Stimulated activated CD8-positive, alpha-beta memory T cell treated with anti-CD3 and anti-CD28 coated beads, Interleukin-4, amount 100 ng/mL, for 24 hours (primary cell): ENCODE results near the gene RGS7.

Experiments
- DNase-seq: peaks from one replicate; pipeline ENCODE4 v3.0.0-alpha.2; 2020; ENCODE audit warnings: low read depth

The RGS7 gene

GRCh38 chr1:241356519-241357365 is at the start of gene RGS7:
TSS of gene RGS7 (minus strand) at chr1:241357205.
- DNase-seq: no peak

GRCh38 chr1:241406421-241406820 is 49.4 kb upstream of the RGS7 start:
- no peak for DNase-seq

GRCh38 chr1:241401156-241401555 is 44.2 kb upstream of the RGS7 start:
- DNase-seq: no peak

GRCh38 chr1:241396747-241397681 is 40.0 kb upstream of the RGS7 start:
- no peak for DNase-seq

- DNase-seq: no peak
Measured at GRCh38 chr1:241391926-241392710, 35.1 kb upstream of the RGS7 start.

- DNase-seq: no peak
Measured at GRCh38 chr1:241390526-241390925, 33.5 kb upstream of the RGS7 start.

GRCh38 chr1:241389400-241389799 is 32.4 kb upstream of the RGS7 start:
- no peak for DNase-seq

- DNase-seq: no peak
Measured at GRCh38 chr1:241387216-241387615, 30.2 kb upstream of the RGS7 start.

- no peak for DNase-seq
Measured at GRCh38 chr1:241376701-241377100, 19.7 kb upstream of the RGS7 start.

- DNase-seq: no peak
Measured at GRCh38 chr1:241375886-241376285, 18.9 kb upstream of the RGS7 start.

GRCh38 chr1:241366196-241366595 is 9.2 kb upstream of the RGS7 start:
- no peak for DNase-seq

GRCh38 chr1:241362350-241362749 is 5.3 kb upstream of the RGS7 start:
- no peak for DNase-seq

- DNase-seq: no peak
Measured at GRCh38 chr1:241357366-241358340, 648 bp upstream of the RGS7 start.

GRCh38 chr1:241356187-241356518 is 852 bp downstream of the RGS7 start:
- no peak for DNase-seq

- no peak for DNase-seq
Measured at GRCh38 chr1:241355311-241356010, 1.5 kb downstream of the RGS7 start.

GRCh38 chr1:241352401-241352800 is 4.6 kb downstream of the RGS7 start:
- DNase-seq: no peak

- DNase-seq: no peak
Measured at GRCh38 chr1:241351841-241352240, 5.2 kb downstream of the RGS7 start.

GRCh38 chr1:241343956-241344355 is 13.0 kb downstream of the RGS7 start:
- DNase-seq: no peak

GRCh38 chr1:241336335-241336734 is 20.7 kb downstream of the RGS7 start:
- no peak for DNase-seq

GRCh38 chr1:241332987-241333386 is 24.0 kb downstream of the RGS7 start:
- no peak for DNase-seq

GRCh38 chr1:241332037-241332409 is 25.0 kb downstream of the RGS7 start:
- no peak for DNase-seq
